GM12875 (cell line): ENCODE data around the gene UGGT2.

Source experiments
- H3K4me3 ChIP-seq: one replicate; pipeline ENCODE4 v1.5.1; 2011; ENCODE audit warnings: low read depth, low read length, control low read depth
- CTCF ChIP-seq: IDR thresholded peaks from 2 replicates; pipeline ENCODE4 v1.5.1; 2011; ENCODE audit warnings: low read depth, mild to moderate bottlenecking, control low read depth, inconsistent platforms, low read length, moderate library complexity, borderline replicate concordance; ENCODE audit not compliant: insufficient read depth

Gene UGGT2

GRCh38 chr13:96029002-96029401, 24.2 kb downstream of the UGGT2 start:
- H3K4me3 ChIP-seq, result no peak overlapping the region
- no peak for TF ChIP-seq CTCF

- TF ChIP-seq CTCF, result no peak
- H3K4me3 ChIP-seq, result no peak overlapping the region
Observed at GRCh38 chr13:96027496-96027895, 25.7 kb downstream of the UGGT2 start.

- H3K4me3 ChIP-seq, result no peak overlapping the region
- TF ChIP-seq CTCF, result no peak
Observed at GRCh38 chr13:96025283-96025682, 27.9 kb downstream of the UGGT2 start.

GRCh38 chr13:96020931-96021330, 32.3 kb downstream of the UGGT2 start:
- H3K4me3 ChIP-seq, result no peak overlapping the region
- no peak for TF ChIP-seq CTCF

GRCh38 chr13:96020155-96020575, 33.0 kb downstream of the UGGT2 start:
- peak; percentile 54 for TF ChIP-seq CTCF
- H3K4me3 ChIP-seq, result no peak overlapping the region

- no peak overlapping the region for H3K4me3 ChIP-seq
- no peak for TF ChIP-seq CTCF
Observed at GRCh38 chr13:96018135-96018534, 35.1 kb downstream of the UGGT2 start.

- H3K4me3 ChIP-seq, result no peak overlapping the region
- TF ChIP-seq CTCF, result no peak
Observed at GRCh38 chr13:96011291-96011872, 41.8 kb downstream of the UGGT2 start.
